ENCODE data around the gene SRP54.
"Not testable (repeated sequence)": the region's sequence is repeated elsewhere in the genome, so short reads cannot be mapped to it uniquely, and the experiment has no call there.

Gene SRP54

DNA sequence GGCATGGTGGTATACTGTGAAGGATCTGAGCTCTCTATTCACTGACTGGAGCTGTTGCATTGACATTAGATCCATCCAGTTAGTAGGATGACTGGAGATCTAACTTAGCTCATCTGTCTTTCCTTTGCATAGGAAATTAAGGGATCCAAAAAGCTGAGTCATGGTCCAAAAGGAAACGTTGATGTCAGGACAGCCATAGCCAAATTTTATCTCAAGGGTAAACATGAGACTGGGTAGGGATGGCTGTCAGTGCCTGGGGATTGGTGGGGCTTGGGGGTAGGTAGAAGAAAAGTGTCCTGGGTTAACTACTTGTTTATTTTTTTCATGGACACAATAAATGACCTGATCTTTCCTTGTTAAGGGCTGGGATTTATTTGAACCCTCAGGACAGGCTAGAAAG lies 67.9 kb downstream of the SRP54 start:
- DNase-seq, result peak; percentile 58

DNA sequence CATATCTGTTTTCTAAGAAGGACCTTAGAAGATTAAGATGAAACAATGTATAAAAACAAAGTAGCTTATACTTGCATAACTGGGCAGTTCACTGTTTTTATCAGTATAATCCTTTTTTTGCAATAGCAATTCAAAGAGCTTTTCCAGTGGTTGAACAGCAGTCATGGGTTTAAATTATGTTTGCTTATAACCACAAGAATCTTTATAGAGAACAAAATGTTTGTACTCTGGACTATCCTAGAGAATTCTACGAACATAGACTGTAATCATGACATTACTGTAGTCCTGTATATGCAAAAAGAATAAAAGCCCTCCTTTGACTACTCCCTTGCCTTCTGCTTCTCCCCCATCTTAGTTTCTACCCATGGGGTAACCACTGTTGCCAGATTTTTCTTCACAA lies 69.0 kb downstream of the SRP54 start:
- DNase-seq, result peak; percentile 58

DNA sequence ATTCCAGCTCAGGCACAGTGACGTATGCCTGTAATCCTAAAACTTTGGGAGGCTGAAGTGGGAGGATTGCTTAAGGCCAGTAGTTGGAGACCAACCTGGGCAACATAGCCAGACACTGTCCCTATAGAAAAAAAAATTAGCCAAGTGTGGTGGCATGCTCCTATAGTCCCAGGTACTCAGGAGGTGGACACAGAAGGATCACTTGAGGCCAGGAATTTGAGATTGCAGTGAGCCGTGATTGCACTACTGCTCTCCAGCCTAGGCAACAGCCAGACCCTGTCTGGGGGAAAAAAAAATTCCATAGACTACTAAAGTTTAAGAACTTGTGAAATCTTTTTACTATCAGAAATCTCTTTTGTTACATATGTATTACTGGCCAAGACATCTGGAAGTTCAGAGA lies 69.8 kb downstream of the SRP54 start:
- no peak for DNase-seq

DNA sequence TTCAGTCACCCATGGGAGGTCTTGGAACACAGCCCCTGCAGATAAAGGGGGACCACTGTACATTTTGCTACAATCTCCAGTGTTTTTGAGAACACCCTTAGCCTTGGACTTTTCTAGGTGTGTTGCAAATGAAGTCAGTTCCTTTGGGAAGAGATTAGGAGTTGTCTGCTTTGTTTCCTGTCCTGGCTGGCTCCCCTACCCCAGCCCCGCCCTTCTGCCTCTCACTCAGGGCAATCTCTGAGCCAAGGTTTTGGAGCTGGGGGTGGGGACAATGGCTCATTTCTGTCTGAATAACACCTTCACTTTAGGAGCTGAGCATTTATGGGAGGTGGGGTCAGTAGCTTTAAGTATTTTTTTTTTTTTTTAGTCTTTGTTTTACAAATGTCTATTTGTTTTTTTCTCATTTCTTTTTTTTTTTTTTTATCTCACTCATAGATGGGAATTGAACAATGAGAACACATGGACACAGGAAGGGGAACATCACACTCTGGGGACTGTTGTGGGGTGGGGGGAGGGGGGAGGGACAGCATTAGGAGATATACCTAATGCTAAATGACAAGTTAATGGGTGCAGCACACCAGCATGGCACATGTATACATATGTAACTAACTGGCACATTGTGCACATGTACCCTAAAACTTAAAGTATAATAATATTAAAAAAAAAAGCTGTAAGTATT lies 78.5 kb downstream of the SRP54 start:
- peak; percentile 61 for DNase-seq

DNA sequence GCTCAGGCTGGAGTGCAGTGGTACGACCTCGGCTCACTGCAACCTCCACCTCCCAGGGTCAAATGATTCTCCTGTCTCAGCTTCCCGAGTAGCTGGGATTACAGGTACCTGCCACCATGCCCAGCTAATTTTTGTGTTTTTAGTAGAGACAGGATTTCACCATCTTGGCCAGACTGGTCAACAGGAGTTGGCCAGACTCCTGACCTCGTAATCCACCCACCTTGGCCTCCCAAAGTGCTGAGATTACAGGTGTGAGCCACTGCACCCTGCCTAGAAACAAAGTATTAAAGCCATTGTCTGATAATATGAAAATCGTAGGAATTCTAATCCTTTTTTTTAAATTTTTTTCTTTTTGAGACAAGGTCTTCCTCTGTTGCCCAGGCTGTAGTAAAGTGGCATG lies 82.9 kb downstream of the SRP54 start:
- DNase-seq, result not testable (repeated sequence)

DNA sequence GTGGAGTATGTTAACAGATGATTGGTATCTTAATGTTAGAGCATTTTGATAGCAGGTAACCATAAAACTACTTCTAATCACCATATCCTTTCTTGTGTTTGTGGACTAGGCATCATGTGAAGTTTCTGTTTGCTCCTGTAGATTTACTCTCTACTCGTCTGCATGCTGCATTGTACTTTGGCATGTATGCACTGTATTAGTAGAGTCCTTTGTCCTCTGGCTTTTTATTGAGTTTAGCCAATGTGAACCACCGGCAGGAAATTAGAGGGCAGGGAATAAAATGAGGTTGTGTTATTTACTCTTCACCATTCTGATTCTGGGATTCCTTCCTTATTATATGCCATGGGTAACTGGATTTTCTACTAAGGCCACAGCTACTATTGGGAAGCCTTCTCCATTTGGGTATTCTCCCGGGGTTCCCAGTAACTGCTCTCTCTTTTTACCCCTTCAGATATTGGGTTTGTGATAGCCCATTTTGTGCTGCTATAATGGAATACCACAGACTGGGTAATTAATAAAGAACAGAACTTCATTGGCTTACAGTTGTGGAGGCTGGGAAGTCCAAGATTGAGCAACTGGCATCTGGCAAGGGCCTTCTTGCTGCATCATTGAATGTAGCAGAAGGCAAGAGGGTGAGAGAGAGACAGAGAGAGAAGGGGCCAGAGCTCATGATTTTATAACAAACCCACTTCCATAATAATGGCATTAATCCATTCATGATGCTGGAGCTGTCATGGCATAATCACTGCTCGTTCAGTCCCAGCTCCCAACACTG lies 85.6 kb downstream of the SRP54 start:
- no peak for DNase-seq

DNA sequence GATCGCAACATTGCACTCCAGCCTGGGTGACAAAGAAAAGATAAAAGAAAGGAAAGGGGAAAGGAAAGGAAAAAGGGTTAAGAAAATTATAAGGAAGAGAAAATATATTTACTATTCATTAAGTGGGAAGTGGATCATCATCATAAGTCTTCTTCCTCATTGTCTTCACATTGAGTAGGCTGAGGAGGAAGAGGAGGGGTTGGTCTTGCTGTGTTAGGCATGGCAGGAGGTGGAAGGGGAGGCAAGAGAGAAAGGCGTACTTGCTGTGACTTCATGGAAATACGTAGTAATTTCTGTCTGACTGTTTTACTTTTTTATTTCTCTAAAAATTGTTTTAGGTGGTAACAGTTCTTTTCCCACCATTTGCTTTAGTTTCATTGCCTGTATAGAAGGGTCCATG lies 89.4 kb downstream of the SRP54 start:
- no peak for DNase-seq

DNA sequence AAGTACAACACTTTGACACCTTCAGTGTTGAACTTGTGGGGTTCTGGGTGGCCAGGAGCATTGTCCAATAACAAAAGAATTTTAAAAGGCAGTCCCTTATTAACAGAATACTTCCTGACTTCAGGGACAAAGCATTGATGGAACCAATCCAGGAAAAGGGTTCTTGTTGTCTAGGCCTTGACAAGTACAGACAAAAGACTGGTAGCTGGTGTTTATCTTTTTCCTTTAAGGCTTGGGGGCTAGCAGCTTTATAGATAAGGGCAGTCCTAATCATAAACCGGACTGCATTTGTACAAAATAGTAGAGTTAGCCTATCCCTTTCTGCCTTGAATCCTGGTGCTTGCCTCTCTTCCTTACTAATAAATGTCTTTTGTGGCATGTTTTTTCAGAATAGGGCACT lies 90.7 kb downstream of the SRP54 start:
- DNase-seq, result peak; percentile 20

DNA sequence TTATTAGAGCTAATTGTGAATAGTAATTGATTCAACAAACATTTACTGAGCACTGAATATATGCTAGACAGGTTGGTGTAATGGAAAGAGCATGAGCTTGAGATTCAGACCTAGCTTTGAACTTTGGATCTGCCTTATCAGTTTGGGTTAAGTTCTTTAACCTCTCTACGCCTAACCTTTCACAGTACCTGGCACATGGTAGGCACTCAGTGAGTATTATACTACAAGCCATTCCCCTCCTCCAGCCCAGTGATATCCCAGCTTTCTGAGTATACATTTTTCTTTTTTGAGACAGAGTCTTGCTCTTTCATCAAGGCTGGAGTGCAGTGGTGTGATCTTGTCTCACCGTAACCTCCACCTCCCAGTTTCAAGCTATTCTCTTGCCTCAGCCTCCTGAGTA lies 95.3 kb downstream of the SRP54 start:
- no peak for DNase-seq

Measured in NCI-H2029 (cell line).